CD4-positive, alpha-beta T cell treated with Interleukin-10 for 1 hour (primary cell): ENCODE results near the gene GRIP1.
A peak's percentile ranks its signal among the peaks of the same experiment; 100 is the strongest.

Experiments
- DNase-seq: peaks from one replicate; pipeline ENCODE4 v3.0.0-alpha.2; 2020

Gene GRIP1

DNA sequence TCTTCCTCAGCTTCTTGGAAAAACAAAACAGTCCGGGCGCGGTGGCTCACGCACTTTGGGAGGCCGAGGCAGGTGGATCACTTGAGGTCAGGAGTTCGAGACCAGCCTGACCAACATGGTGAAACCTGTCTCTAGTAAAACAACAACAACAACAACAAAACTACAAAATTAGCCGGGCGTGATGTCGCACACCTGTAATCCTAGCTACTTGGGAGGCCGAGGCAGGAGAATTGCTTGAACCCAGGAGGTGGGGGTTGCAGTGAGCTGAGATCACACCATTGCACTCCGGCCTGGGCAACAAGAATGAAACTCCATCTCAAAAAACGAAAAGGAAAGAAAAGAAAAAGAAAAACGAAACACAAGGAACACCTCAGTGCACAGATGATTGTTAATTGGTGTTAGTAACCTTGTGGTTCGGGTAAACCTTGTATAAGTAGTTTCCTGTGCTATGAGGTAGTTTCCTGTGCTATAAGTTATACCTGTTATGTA, 375.5 kb downstream of the GRIP1 start:
- peak; percentile 70 for DNase-seq

DNA sequence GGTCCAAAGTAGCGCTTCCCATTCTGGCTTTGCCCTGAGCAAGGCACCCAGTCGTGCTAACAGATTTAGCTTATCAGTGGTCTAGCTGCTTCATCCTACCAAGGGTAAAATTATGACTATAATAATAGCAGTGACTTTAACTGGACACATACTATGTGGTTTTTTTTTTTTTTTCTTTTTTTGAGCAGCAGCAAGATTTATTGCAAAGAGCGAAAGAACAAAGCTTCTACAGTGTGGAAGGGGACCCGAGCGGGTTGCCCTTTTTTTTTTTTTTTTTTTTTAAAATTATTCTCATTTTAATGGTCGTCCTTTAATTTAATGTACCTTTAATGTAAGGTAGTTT, 376.1 kb downstream of the GRIP1 start:
- DNase-seq, result no peak

DNA sequence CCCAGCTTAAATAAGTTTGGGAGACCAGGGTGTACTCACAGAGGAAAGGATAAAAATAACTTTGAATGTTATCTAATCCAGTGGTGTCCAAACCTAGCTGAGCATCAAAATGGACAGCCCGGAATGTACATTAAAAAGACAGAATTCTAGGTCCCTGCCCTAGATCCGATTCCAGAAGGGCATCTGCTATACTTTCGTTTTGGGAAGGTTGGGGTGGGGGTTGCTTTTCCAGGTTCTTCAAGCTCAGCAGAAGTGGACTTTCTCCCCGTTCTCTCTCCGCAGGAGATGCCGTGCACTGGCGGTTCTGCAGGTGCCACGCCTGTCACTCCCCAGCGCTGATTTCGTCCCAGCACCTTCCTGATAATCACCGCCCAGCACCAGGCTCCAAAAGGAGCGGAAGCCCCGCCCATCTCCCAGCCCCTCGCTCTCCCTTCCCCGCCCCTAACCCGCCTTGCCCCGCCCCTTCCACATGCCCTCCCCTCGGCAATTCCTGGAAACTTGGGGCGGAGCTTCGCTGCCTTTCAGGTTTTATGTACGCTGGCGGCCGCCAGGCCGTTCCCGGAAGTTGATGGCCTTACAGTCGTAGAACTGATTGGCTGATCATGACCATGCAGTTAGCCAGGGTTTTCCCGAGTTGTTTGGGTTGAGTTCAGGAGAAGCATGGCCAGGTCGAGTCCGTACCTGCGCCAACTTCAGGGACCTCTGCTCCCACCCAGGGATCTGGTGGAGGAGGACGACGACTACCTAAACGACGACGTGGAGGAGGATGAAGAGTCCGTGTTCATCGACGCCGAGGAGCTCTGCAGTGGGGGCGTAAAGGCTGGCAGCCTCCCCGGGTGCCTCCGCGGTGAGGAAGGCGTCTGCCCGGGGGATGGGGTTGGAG, 376.7 kb downstream of the GRIP1 start, which contains the start of gene HELB:
Gene HELB (plus strand): TSS at position 550 of the 883 bp plus-strand sequence. CDS start 111 bp downstream, at position 661.
- DNase-seq, result peak; percentile 97

DNA sequence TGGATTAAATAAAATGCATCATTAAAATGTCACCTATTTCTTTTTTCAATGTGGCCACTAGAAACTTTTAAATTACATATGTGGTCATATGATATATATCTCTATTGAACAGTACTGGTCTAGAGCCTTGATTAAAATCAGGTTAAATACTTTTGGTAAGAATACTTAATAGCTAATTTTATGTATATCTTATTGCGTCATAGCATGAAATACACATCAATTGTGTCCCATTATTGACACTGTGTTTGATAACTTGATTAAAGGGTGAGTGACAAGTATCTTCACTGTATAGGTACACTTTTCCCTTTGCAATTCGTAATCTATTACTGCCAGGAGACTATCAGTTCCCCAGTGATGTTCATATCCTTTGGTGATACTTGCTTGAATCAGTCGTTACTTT, 381.0 kb downstream of the GRIP1 start:
- DNase-seq, result no peak
